Measurements from ENCODE around the gene C13orf46.
"Not testable (repeated sequence)": the region's sequence is repeated elsewhere in the genome, so short reads cannot be mapped to it uniquely, and the experiment has no call there.

The C13orf46 gene

DNA sequence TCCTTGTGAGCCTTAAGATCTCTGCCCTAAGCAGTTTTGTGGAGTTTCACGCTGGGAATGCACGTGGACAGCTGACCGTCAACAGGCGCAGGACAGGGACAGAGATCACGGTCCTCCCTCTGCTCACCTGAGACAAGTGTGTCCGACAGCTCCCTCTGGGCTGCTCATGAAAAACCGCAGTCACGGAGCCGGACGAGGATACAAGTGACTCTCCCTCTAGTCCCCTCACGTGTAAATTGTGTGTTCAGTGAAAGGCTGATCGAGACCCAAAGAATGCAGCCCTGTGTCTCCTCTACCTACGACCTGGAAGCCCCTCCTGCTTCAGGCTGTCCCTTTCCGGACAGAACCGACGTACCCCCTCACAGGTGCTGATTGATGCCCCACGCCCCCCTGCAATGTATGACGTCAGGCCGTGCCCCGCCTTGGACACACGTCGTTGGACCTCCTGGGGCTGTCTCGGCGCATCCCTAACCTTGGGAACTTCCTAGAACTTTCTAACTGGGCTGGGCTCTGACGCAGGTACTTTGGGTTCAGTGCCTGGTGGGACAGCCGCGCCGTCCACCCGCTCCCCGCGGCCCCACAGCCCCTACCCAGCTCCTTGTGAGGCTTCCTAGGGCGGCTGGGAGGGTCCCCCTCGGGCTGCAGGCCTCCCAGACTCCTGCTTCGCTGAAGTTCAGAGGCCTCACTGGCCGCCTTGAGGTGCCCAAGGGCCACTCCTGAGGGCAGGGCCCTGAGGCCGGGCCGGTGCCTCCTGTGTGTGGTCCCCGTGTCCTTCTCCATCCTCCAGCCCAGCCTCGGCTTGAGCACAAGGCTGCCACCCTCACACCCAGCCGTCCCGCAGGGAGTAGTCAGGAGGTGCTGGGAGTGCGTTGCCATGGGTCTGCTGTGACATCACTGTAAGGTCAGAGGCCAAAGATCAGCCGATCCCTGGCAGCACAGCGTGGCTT lies at the start of gene C13orf46:
Gene C13orf46 (minus strand): TSS at position 859 of the 947 bp plus-strand sequence. CDS start 79 bp downstream, at position 780.
- no peak for DNase-seq

- DNase-seq: no peak
Observed at GRCh38 chr13:114022876-114023275, 49.0 kb upstream of the C13orf46 start.

GRCh38 chr13:114022309-114022669 lies 48.4 kb upstream of the C13orf46 start:
- DNase-seq: no peak

GRCh38 chr13:114021464-114022308 lies 47.8 kb upstream of the C13orf46 start:
- no peak for DNase-seq

GRCh38 chr13:114020750-114021463 lies 47.0 kb upstream of the C13orf46 start:
- no peak for DNase-seq

DNA sequence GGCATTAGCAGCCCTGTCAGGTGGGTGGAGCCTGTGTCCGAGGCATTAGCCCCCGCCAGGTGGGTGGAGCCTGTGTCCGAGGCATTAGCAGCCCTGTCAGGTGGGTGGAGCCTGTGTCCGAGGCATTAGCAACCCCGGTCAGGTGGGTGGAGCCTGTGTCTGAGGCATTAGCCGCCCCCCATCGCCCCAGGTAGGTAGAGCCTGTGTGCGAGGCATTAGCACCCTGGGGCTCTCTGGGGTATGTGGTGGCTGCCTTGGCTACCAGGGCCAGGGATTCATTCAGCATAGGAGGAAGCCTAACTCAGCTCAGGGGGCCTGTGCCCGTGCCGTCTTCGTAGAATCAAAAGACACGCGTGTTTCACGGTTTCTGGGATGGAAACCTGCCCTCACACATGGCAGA lies 46.3 kb upstream of the C13orf46 start:
- not testable (repeated sequence) for DNase-seq

- peak; percentile 49 to 56 for DNase-seq
Observed at GRCh38 chr13:114019367-114019766, 45.5 kb upstream of the C13orf46 start.

DNA sequence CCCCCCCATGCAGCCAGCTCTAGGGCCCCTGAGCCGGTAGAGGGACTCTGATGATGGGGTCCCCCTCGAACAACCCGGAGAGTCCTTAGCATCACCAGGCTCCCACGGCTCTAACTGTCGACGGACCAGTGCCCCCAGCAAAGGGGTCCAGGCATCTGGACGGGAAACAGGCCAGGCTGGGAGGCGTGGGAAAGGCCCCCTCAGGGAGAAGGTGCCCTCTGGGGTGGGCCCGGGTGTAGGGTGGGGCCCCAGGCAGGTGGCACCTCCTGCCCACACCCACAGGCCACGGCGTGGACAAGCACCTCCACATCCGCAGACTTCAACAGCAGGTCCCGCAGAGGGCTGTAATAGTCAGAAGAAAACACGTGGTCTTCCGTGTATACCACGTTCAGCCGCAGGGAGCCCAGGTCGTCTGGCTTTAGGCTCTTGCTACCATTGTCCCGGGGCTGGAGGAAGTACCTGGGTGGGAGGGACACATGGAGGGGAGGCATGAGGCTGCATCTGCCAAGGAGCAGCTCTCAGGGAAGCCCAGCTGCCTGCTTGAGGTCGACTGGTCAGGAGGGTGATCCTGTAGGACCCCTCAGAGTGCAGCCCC lies 44.7 kb upstream of the C13orf46 start:
- DNase-seq: no peak

GRCh38 chr13:114017966-114018365 lies 44.1 kb upstream of the C13orf46 start:
- no peak for DNase-seq

GRCh38 chr13:114017028-114017630 lies 43.3 kb upstream of the C13orf46 start:
- no peak for DNase-seq

- no peak for DNase-seq
Observed at GRCh38 chr13:114016321-114017027, 42.6 kb upstream of the C13orf46 start.

- DNase-seq: no peak
Observed at GRCh38 chr13:114015969-114016295, 42.1 kb upstream of the C13orf46 start.

- no peak for DNase-seq
Observed at GRCh38 chr13:114015111-114015968, 41.5 kb upstream of the C13orf46 start.

DNA sequence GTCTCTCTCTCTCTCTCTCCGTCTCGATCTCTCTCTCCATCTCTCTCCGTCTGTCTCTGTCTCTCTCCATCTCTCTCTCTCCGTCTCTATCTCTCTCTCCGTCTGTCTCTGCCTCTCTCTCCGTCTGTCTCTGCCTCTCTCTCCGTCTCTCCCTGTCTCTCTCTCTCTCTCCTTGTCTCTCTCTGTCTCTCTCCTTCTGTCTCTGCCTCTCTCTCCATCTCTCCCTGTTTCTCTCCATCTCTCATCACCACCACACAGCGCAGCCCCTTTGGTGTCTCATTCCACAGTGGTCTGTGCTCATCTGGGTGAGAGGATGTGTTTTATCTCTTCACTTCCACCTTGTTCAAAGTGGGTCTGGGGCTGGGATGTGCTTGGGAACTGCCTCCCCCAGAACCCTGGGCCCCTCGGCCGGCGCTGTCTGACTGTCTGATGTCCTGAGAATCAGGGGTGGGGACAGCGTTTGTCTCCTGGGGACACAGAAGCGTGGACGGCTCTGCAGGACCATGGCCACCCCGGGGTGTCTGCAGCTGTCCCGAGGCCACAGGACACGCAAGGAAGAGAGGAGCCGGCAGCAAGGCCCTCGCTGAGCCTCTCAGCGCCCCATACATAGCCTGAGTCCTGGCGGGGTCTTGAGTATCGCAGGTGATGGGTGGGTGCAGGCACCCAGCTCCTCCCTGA lies 40.2 kb upstream of the C13orf46 start:
- no peak for DNase-seq

DNA sequence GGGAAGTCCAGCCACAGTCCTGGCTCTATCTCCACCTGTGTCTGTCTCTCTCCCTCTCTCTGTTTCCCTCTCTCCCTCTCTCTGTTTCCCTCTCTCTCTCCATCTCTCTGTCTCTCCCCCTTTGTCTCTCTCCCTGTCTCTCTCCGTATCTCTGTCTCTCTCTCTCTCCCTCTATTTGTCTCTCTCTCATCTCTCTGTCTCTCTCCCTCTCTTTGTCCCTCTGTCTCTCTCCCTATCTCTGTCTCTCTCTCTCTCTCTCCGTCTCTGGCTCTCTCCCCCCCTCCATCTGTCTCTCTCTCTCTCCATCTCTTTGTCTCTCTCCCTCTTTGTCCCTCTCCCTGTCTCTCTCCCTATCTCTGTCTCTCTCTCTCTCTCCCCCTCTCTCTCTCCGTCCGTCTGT lies 39.5 kb upstream of the C13orf46 start:
- no peak for DNase-seq

GRCh38 chr13:114012921-114013320 lies 39.0 kb upstream of the C13orf46 start:
- DNase-seq: no peak

- no peak for DNase-seq
Observed at GRCh38 chr13:114012141-114012540, 38.3 kb upstream of the C13orf46 start.

- no peak for DNase-seq
Observed at GRCh38 chr13:114011226-114011625, 37.4 kb upstream of the C13orf46 start.

DNA sequence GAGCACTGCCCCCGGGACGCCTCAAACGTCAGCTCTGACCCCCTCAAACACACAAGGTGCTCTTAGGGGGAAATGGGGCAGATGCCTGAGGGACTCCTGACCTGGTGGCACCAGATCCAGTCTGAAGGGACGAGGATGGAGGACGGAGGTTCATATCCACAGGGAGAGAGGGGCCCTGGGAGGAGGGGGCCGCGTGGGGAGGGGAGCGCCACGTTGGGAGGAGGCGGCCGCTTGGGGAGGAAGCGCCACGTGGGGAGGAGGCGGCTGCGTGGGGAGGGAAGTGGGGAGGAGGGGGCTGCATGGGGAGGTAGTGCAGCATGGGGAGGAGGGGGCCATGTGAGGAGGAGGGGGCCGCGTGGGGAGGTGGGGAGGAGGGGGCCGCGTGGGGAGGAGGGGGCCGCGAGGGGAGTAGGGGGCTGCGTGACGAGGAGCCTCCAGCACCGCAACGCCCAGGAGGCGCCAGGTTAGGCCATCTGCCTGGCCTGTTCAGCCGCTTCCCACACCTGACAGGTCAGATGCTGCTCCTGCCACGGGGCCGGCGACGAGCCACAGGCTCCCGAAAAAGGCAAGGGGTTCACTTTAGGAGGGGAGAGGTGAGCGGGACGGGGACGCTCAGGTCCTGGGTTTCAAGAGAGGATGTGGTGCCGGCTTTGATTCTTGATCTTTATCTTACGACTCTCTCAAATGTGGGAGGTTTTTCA lies 36.7 kb upstream of the C13orf46 start:
- DNase-seq: peak; percentile 19 to 26

Measured in CD4-positive, alpha-beta T cell treated with Interleukin-1 beta for 1 hour (primary cell).